ENCODE data around the gene PRR5L.

- TF ChIP-seq SP1 (IDR thresholded peaks at IDR 0.05) = no peak
- TF ChIP-seq PKNOX1 (IDR thresholded peaks at IDR 0.05) = no peak
- TF ChIP-seq ZNF384 (IDR thresholded peaks at IDR 0.05) = no peak
- no peak for TF ChIP-seq L3MBTL2 (conservative IDR thresholded peaks at IDR 0.05)
- TF ChIP-seq LEF1 (IDR thresholded peaks at IDR 0.05; ENCODE audit: borderline replicate concordance) = no peak
- TF ChIP-seq SUZ12 (IDR thresholded peaks at IDR 0.05) = no peak
- TF ChIP-seq FOXM1 (IDR thresholded peaks at IDR 0.05; ENCODE audit: borderline replicate concordance) = no peak
- no peak for TF ChIP-seq FOXK2 (IDR thresholded peaks at IDR 0.05)
- no peak for TF ChIP-seq ARNT (IDR thresholded peaks at IDR 0.05)
- TF ChIP-seq HDGF (IDR thresholded peaks at IDR 0.05; ENCODE audit: borderline replicate concordance) = no peak
These were observed 79.4 kb downstream of the PRR5L start for GRCh38 chr11:36375353-36376008.

Data from HEK293T (cell line).